ENCODE results near the gene ACY1. TPM values are rescaled to one million over a fixed set of nuclear protein-coding genes. Genes with fewer than 3 reads are reported as not detected.
A peak's percentile ranks its signal among the peaks of the same experiment; 100 is the strongest.

ACY1 gene
- total RNA-seq, 1 donor from 2014 or later: 58.7 TPM

DNA sequence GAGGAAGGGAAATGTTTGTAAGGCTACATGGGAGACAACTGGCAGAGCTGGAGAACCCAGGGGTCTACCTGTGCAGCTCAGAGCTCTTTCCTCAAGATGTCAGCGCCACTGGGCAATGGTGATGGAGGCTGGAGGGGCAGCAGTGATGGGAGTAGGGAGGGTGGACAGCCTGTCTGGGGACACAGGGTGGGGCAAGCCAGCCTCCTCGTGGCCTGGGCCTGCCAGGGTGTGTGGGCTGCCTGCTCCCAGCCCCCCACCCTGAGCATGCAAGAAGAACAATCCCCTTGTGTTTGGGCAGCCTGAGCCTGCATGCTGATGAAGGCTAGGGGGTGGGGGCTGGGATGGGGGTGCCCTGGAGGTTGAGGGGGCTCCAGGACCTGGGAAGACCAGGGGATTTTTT, 17.3 kb upstream of the ACY1 start:
- Mint-ChIP-seq H3K4me1 (peaks cover 11% of the 10 kb centered on the region), H3K27ac (no peak overlapping the region), H3K4me3 (peak overlapping the region; percentile 87), H3K36me3 (ENCODE audit: low read depth) (peaks cover 2% of the 10 kb centered on the region), H3K9me3 (no peaks in the 10 kb centered on the region), H3K27me3 (peaks cover 5% of the 10 kb centered on the region)
- intact Hi-C loops (cut with micrococcal nuclease): no loop called here
- no peak for DNase-seq

DNA sequence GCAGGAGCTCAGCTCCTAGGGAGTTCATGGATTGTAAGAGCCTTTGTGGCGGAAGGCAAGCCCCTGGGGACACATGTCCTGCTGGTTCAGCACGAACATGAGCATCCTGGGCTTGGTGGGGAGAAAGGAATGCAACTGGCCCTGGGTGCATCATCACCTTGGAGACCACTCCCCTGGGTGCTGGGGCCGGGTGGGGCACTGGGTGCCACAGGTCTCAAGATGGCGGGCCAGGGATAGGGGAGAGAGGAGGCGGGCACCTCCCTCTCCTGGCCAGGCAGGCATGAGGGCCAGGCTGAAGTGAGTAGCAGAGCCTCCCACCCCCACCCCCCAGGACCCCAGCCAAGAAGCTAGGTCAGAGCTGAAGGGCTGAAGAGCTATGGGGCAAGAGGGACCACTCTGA, 16.8 kb upstream of the ACY1 start:
- H3K27me3 Mint-ChIP-seq: peaks cover 4% of the 10 kb centered on the region
- H3K4me3 Mint-ChIP-seq: peak overlapping the region; percentile 87
- peaks cover 11% of the 10 kb centered on the region for H3K4me1 Mint-ChIP-seq
- intact Hi-C loops (cut with micrococcal nuclease): no loop called here
- no peak for DNase-seq
- peaks cover 2% of the 10 kb centered on the region for H3K36me3 Mint-ChIP-seq (ENCODE audit: low read depth)
- peak overlapping the region; percentile 75 for H3K27ac Mint-ChIP-seq
- no peaks in the 10 kb centered on the region for H3K9me3 Mint-ChIP-seq

DNA sequence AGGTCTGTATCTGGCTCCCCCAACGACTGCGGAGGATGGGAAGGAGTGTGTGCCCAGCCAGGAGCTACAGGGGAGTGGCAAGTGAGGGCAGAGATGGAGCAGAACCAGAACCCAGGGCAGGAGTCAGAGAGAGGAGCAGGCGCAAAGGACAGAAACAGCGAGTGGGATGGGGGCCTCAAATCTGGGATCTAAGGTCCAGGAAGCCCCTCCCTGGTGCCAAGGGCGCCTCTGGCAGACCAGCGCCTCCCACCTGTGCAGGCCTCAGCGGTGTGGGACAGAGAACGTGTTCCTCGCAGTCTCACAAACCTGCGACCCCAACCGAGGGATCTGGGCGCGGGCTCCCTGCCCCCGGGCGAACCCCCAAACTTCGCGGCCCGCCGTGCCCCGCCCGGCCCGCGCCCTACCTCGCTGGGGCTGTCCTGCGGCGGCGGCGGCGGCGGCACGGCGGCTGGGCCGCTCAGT, 16.4 kb upstream of the ACY1 start:
- peaks cover 11% of the 10 kb centered on the region for H3K4me1 Mint-ChIP-seq
- H3K4me3 Mint-ChIP-seq: peak overlapping the region; percentile 87
- H3K9me3 Mint-ChIP-seq: no peaks in the 10 kb centered on the region
- H3K27me3 Mint-ChIP-seq: peaks cover 3% of the 10 kb centered on the region
- peak; percentile 82 for DNase-seq
- peak overlapping the region; percentile 75 for H3K27ac Mint-ChIP-seq
- peaks cover 2% of the 10 kb centered on the region for H3K36me3 Mint-ChIP-seq (ENCODE audit: low read depth)
- intact Hi-C loops (cut with micrococcal nuclease): loop anchor here (1.0 kb wide), 1 partner anchor 8 kb away; the partner anchor contains the start of gene ABHD14A

DNA sequence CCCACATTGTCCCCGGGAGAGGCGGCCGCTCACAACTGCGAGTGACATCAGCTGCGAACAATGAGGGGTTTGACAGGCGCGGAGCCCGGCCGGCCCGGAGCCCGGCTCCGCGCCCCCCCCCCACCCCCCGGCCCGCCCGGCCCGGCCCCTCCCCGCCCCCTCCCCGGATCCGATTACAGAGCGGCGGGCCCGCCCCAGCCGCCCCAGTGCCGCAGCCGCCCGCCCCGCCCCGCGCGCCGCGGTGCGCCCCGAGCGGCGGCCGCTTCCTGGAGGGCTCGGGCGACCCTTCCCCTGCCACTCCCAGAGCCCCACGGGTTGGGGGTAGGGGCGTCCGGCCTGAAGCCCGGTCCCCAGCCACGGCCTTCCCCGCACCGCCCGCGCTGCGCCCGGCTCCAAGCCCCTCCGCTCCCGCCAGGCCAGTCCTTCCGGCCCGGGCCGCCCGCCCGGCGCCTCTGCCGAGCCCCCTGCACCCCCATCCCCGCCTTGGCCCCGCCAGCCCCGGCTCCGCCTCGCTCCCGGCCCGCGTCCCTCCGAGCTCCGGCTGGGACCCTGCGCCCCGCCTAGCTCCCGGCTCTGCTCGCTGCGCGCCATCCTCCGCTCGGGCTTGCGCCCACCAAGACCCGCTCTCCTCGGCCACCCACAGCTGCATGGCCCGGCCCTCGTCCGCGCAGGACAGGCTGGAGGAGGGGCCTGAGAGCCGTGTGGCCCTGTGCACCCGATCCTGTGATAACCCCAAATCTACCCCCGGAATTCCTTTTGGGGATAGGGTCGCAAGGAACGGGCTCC, 15.8 kb upstream of the ACY1 start, which contains the start of gene PCBP4:
PCBP4 (minus strand) TSS at position 71 of the 786 bp plus-strand sequence. CDS start 6,214 bp downstream, outside the sequence.
- Mint-ChIP-seq H3K27me3 (peaks cover 3% of the 10 kb centered on the region), H3K9me3 (no peaks in the 10 kb centered on the region), H3K4me3 (peak within 1 kb of the TSS; percentile 90), H3K4me1 (peaks cover 11% of the 10 kb centered on the region), H3K27ac (peak within 1 kb of the TSS; percentile 79), H3K36me3 (ENCODE audit: low read depth) (peaks cover 2% of the 10 kb centered on the region)
- peak; percentile 85 for DNase-seq
- intact Hi-C loops (cut with micrococcal nuclease): loop anchor here (1.0 kb wide), 2 partner anchors 8 to 25 kb away; partner anchors contain the start of genes ABHD14A and PARP3

DNA sequence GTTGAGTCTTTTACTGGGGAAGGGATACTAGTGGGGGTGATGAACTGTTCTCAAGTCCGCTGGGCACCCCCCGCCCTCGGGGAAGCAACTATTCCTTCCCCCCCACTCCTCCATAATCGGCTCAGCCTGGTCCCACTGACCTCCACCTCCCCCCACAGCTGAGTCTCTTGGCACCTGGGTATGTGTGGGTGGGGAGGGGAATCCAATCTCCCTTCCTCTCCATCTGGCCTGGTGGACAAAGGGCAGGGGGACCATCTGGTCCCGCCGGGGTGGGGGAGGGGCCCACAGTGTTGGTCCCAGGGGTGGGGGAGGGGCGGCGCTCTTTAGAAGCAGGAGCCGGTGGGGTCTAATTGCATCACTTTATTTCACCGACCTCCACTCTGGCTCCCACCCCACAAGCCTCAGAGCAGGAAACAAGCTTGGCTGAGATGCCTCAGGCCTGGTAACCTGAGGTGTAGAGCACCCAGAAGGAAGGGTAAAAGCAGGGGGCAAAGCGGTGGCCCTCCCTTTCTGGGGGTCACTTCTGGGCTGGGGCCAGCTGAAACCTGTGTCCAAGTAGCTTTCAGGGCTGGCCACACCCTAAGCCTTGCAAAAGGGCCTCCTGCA, 15.1 kb upstream of the ACY1 start:
- Mint-ChIP-seq H3K4me3 (peak overlapping the region; percentile 90), H3K27ac (peak overlapping the region; percentile 79)

DNA sequence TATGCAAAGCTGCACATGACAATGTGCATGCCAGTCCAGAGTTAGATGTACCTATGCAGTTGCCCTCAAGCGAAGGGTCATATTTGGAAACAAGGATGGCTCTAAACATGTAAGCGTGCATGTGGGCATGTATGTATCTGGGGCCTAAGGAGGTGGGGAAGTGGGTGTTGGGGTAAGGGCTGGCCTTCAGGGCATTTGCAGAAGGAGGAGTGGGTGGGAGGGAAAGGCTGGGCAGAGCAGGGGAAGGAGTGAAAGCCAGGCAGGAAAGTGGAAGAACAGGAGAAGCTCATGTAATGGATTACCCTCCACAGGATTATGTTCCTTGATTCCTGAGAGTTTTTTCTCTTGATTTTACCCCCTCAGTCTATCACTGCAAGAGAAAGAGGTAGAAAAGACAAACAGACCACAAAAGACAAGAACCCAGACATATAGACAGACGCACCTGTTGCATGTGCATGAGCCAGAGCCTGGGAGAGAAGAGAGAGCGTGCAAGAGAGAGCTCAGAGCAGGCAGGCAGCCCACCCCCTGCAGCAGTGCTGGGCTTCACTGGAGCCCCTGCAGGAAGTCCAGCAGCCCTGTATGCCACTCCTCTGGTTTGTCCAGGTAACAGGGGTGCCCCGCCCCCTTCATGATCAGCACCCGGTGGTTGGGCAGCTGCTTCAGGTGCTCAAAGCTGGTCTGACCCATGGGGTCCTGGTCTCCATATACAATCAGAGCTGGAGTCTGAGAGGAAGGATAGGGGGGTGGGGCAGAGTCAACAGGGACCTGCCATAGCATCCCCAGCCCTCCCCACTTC, 14.3 kb upstream of the ACY1 start:
- peaks cover 11% of the 10 kb centered on the region for H3K4me1 Mint-ChIP-seq
- no peak overlapping the region for H3K4me3 Mint-ChIP-seq
- peaks cover 3% of the 10 kb centered on the region for H3K27me3 Mint-ChIP-seq
- intact Hi-C loops (cut with micrococcal nuclease): loop anchor here (1.0 kb wide), 1 partner anchor 27 kb away; the partner anchor contains the start of gene PARP3
- no peak overlapping the region for H3K27ac Mint-ChIP-seq
- DNase-seq: no peak
- no peaks in the 10 kb centered on the region for H3K9me3 Mint-ChIP-seq
- H3K36me3 Mint-ChIP-seq (ENCODE audit: low read depth): peaks cover 2% of the 10 kb centered on the region

More for the DNA sequence above, 15.1 kb upstream of the ACY1 start:
- intact Hi-C loops (cut with micrococcal nuclease): loop anchor here (1.0 kb wide), 1 partner anchor 26 kb away; the partner anchor contains the start of gene PARP3
- no peaks in the 10 kb centered on the region for H3K9me3 Mint-ChIP-seq
- H3K4me1 Mint-ChIP-seq: peaks cover 9% of the 10 kb centered on the region
- H3K27me3 Mint-ChIP-seq: peaks cover 3% of the 10 kb centered on the region
- DNase-seq: no peak
- peaks cover 2% of the 10 kb centered on the region for H3K36me3 Mint-ChIP-seq (ENCODE audit: low read depth)

DNA sequence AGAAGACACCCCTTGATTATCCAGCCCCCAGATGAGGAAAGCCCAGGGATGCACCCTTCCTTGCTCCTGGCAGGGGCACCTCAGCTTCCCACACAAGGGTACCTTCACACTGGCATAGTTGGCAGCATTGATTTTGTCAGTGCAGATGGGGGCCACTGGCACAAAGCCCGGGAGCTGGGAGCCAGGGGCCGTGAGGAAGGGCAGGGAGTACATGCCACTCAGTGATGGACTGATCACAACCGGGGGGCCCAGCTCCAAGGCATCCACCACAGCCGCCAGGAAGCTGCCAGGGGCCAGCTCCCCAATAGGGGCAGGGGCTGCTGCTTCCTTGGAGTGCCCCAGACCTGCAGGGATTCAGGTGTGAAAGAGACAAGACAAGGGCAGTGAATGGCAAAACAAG, 13.5 kb upstream of the ACY1 start:
- H3K4me3 Mint-ChIP-seq: no peak overlapping the region
- H3K9me3 Mint-ChIP-seq: no peaks in the 10 kb centered on the region
- DNase-seq: no peak
- peaks cover 14% of the 10 kb centered on the region for H3K4me1 Mint-ChIP-seq
- peaks cover 2% of the 10 kb centered on the region for H3K36me3 Mint-ChIP-seq (ENCODE audit: low read depth)
- H3K27ac Mint-ChIP-seq: no peak overlapping the region
- peaks cover 3% of the 10 kb centered on the region for H3K27me3 Mint-ChIP-seq
- intact Hi-C loops (cut with micrococcal nuclease): no loop called here

DNA sequence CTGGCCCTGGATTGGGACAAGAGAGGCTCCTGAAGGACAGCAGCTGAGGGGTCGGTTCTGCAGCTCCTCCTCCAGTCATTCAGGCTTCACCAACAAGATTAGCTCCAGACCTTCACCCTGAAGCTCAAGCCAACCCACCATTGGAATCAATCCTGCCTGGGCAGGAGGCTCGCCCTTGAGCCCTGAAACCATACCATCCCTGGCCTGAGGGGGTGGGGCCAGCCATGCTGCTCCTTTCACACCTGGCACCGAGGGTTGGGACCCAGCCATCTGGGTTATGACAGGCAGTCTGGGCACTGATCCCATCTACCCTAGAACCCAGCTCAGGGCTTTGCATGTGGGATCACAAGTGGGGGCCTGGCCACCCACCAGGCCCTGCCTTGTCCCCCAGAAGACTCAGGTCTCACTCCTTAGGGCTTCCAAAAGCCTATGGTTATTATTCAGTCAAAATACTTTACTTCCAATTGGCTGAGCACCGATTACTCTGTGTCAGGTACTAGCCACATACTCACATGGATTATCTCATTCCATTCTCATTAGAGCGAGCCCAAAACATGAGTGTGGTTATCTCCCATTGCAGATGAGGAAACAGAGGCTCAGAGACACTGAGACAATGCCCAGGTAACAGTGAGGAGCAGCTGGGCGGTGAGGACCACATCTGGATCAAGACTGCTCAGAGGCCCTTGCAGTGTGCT, 12.6 kb upstream of the ACY1 start:
- no peaks in the 10 kb centered on the region for H3K27me3 Mint-ChIP-seq
- no peak overlapping the region for H3K4me3 Mint-ChIP-seq
- H3K9me3 Mint-ChIP-seq: no peaks in the 10 kb centered on the region

DNA sequence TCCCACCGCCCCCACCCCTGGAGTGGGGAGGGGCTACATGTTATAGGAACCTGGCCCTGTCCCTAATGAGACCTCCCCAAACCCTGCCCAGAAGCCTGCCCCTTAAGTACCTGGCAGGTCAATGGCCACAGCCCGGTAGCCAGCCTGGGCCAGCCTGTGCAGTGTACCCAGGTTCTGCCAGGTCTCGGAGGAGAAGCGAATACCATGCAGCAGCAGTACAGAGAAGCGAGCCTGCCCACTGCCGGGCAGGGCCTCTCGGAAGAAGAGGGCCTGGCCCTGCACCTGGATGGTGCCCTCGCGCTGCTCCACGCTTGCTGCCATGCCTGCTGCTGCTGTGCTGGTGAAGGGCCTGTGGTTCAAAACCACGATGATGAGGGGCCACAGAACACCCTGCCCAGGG, 12.0 kb upstream of the ACY1 start:
- Mint-ChIP-seq H3K27ac (no peak overlapping the region), H3K4me1 (peaks cover 13% of the 10 kb centered on the region), H3K27me3 (no peaks in the 10 kb centered on the region), H3K36me3 (ENCODE audit: low read depth) (peaks cover 2% of the 10 kb centered on the region), H3K4me3 (no peak overlapping the region), H3K9me3 (no peaks in the 10 kb centered on the region)
- intact Hi-C loops (cut with micrococcal nuclease): no loop called here
- no peak for DNase-seq

More for the DNA sequence above, 12.6 kb upstream of the ACY1 start:
- intact Hi-C loops (cut with micrococcal nuclease): no loop called here
- Mint-ChIP-seq H3K4me1 (peaks cover 15% of the 10 kb centered on the region), H3K27ac (no peak overlapping the region), H3K36me3 (ENCODE audit: low read depth) (peaks cover 2% of the 10 kb centered on the region)
- DNase-seq: no peak

DNA sequence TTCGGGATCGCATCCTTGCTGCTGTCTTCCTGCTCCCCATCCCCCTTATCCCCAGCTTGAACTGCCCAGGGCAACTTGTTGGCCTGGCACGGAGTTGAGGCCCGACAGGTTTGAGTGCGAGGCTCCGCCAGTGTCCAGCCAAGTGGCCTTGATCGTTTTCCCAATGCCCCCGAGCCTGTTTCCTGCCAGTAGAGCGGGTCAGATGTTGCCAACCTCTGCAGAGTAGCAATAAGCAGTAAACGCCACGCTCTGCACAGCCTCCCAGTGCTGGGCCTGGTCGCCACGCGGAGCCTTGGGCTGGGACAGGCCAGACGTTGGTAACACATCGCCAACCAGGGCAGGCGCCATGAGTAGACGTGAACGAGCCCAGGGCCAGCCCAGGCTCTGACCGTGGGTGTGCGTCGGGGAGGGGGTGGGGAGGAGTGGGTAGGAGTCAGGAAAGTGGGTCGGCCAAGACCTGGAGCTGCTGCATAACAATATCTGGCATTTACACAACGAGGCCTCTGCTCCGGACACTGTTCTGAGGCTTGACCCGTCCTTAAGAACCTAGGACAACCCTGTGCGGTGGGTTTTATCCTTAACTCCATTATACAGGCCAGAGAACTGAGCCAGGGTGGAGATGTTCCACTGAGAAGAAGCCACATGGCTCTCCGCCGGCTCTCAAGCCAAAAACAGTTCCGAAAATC, 8.9 kb upstream of the ACY1 start:
- intact Hi-C loops (cut with micrococcal nuclease): loop anchor here (1.0 to 2.0 kb wide), 3 partner anchors 20 to 83 kb away; partner anchors contain the start of genes PARP3 and RPL29
- H3K27ac Mint-ChIP-seq: peak overlapping the region; percentile 96
- H3K36me3 Mint-ChIP-seq (ENCODE audit: low read depth): peaks cover 2% of the 10 kb centered on the region
- H3K27me3 Mint-ChIP-seq: no peaks in the 10 kb centered on the region
- no peak for DNase-seq
- H3K9me3 Mint-ChIP-seq: no peaks in the 10 kb centered on the region
- peak overlapping the region; percentile 87 for H3K4me3 Mint-ChIP-seq
- H3K4me1 Mint-ChIP-seq: peaks cover 17% of the 10 kb centered on the region

DNA sequence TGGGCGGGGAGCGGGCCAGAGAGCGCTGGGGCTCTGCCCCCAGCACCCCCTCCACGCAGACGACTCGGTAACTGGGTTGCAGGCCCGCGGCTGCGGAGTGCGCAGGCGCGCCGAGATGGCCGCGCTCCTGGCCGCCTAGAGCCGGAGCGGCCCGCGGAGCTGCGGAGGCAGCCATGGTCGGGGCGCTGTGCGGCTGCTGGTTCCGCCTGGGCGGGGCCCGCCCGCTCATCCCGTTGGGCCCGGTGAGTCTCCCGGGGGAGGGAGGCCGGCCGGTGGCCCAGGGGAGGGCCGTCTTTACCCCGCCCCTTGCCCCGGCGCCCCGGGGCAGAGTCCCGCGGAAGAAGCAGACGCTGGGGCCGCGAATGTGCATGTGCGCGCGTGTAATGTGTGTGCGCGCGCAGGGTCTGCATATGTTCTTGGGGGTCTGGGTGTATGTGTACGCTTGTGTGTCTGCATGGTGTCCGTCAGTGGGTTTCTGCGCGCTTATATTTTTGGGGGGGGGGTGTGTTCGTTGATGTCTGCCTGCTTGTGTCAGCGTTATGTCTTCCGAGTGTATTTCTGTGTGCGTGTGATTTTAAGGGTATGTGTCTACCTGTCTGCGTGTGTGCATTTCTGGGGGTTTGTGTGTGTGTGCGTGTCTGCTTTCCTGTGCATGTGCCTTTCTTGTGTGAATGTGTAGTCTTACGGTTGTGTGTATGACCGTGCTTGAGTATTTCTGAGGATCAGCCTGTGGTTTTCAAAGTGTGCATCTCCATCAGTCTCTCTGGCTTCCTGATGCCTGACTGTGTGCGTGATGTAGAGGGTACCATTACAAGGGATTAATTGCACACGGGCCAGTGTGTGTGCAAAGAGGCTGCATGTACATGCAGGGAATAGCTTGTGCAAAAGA, 8.1 kb upstream of the ACY1 start, which contains the start of gene ABHD14A:
ABHD14A (plus strand) TSS at position 102 of the 889 bp plus-strand sequence; CDS start at position 174, 72 bp downstream.
- H3K27ac Mint-ChIP-seq: peak within 1 kb of the TSS; percentile 96
- H3K4me3 Mint-ChIP-seq: peak within 1 kb of the TSS; percentile 87
- peaks cover 2% of the 10 kb centered on the region for H3K36me3 Mint-ChIP-seq (ENCODE audit: low read depth)
- peak; percentile 94 for DNase-seq
- intact Hi-C loops (cut with micrococcal nuclease): loop anchor here (1.0 to 2.0 kb wide), 5 partner anchors 8 to 82 kb away; partner anchors contain the start of genes ACY1, PARP3, PCBP4 and RPL29
- no peaks in the 10 kb centered on the region for H3K27me3 Mint-ChIP-seq
- no peaks in the 10 kb centered on the region for H3K9me3 Mint-ChIP-seq
- peaks cover 17% of the 10 kb centered on the region for H3K4me1 Mint-ChIP-seq

Measured in activated CD4-positive, alpha-beta T cell treated with anti-CD3 and anti-CD28 coated beads, Interleukin-2, amount 10 ng/mL, durations not matched to agents 24 days and 14 days (primary cell).